ENCODE data around the gene CLCN6. TPM values are rescaled to one million over a fixed set of nuclear protein-coding genes. Genes with fewer than 3 reads are reported as not detected.

Gene CLCN6, protein sequence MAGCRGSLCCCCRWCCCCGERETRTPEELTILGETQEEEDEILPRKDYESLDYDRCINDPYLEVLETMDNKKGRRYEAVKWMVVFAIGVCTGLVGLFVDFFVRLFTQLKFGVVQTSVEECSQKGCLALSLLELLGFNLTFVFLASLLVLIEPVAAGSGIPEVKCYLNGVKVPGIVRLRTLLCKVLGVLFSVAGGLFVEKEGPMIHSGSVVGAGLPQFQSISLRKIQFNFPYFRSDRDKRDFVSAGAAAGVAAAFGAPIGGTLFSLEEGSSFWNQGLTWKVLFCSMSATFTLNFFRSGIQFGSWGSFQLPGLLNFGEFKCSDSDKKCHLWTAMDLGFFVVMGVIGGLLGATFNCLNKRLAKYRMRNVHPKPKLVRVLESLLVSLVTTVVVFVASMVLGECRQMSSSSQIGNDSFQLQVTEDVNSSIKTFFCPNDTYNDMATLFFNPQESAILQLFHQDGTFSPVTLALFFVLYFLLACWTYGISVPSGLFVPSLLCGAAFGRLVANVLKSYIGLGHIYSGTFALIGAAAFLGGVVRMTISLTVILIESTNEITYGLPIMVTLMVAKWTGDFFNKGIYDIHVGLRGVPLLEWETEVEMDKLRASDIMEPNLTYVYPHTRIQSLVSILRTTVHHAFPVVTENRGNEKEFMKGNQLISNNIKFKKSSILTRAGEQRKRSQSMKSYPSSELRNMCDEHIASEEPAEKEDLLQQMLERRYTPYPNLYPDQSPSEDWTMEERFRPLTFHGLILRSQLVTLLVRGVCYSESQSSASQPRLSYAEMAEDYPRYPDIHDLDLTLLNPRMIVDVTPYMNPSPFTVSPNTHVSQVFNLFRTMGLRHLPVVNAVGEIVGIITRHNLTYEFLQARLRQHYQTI
- total RNA-seq = 10 to 100 TPM; 12.0 to 29.2 (median 23.7) TPM
- polyA plus RNA-seq = 10 to 100 TPM; 17.8 to 28.2 (median 22.8) TPM
- long read RNA-seq, donor 1, full-length matches to known transcripts = 4 of 19 reads
- long read RNA-seq, donor 1, partial matches to known transcripts = 15 of 19 reads
- long read RNA-seq, donor 1, other reads (novel, unspliced or antisense) = 0 of 19 reads
- long read RNA-seq, donor 2, full-length matches to known transcripts = 1 of 1 reads
- long read RNA-seq, donor 2, partial matches to known transcripts = 0 of 1 reads
- long read RNA-seq, donor 2, other reads (novel, unspliced or antisense) = 0 of 1 reads
- long read RNA-seq, donor 3 = 0 reads
- long read RNA-seq, donor 4, partial matches to known transcripts = 5 of 6 reads
- long read RNA-seq, donor 4, other reads (novel, unspliced or antisense) = 1 of 6 reads
- long read RNA-seq, donor 5, full-length matches to known transcripts = 2 of 17 reads
- long read RNA-seq, donor 5, partial matches to known transcripts = 4 of 17 reads
- long read RNA-seq, donor 5, other reads (novel, unspliced or antisense) = 11 of 17 reads
- long read RNA-seq, donor 6, full-length matches to known transcripts = 2 of 8 reads
- long read RNA-seq, donor 6, partial matches to known transcripts = 5 of 8 reads
- long read RNA-seq, donor 6, other reads (novel, unspliced or antisense) = 1 of 8 reads
- long read RNA-seq, donor 7, partial matches to known transcripts = 13 of 13 reads
- long read RNA-seq, donor 7, other reads (novel, unspliced or antisense) = 0 of 13 reads
- long read RNA-seq, donor 8, full-length matches to known transcripts = 3 of 20 reads
- long read RNA-seq, donor 8, partial matches to known transcripts = 17 of 20 reads
- long read RNA-seq, donor 8, other reads (novel, unspliced or antisense) = 0 of 20 reads
- long read RNA-seq, donor 9, full-length matches to known transcripts = 2 of 2 reads
- long read RNA-seq, donor 9, partial matches to known transcripts = 0 of 2 reads
- long read RNA-seq, donor 9, other reads (novel, unspliced or antisense) = 0 of 2 reads
- long read RNA-seq, donor 10 = 0 reads

DNA sequence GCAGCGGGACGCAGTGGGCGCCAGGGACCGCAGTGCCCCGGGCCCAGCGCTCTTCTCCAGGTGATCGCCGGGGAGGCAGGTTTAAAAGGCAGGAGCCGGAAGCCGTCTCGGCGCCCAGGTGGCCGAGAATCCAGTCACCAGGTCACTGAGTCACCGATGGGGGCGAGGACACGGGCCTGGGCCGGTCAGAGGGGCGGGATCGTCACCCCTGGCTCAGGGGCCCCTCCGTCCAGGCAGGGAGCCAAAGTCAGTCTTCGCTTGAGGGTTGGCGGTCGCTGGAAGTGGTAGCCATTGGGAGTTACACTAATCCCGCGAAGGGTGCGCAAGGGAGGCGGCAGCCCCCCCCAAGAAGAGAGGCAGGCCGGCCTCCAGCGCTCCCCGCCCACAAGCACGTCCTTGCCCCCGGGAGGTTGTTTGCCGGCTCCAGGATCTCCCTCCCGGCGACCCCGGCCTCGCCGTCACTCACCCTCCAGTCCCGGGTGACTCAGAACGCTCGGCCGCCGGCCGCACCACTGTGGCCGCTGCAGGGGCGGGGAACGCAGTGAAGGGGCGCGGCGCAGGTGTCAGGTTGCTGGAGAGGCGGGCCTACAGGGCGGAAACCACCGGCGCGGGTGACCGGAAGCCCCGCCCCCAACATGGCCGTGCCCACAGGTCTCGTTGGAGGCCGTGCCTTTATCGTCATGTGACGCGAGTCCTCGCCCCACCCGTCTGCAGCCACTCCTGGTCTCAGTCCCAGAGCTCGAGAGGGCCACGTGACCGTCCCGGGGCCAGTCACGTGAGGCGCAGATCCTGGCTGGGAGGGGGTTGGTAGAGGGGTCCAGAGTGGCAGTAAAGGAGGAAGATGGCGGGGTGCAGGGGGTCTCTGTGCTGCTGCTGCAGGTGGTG, at the start of gene CLCN6, which contains the start of gene MTHFR:
TSS of gene CLCN6 (plus strand) at position 770 of the 885 bp plus-strand sequence. CDS start at position 842, 72 bp downstream.
TSS of gene MTHFR (minus strand) at position 543 of the 885 bp plus-strand sequence. CDS start 2,848 bp downstream, outside the sequence.
- Histone ChIP-seq H3K4me3 (peak within 1 kb of the TSS; percentile 63 to 83 (median 79)), H3K36me3 (replicated peaks in 1 of 2) (peaks cover 0 to 16% of the 10 kb centered on the region in 2 donors), H3K4me1 (replicated peaks in 1 of 2) (peaks cover 46 to 65% of the 10 kb centered on the region in 2 donors), H3K27ac (peak within 1 kb of the TSS; percentile 85 to 99 (median 98)), H3K27me3 (no peaks in the 10 kb centered on the region), H3K9me3 (replicated peaks in 1 of 3) (no peaks in the 10 kb centered on the region)
- 0 to 1% (median 0%) methylated on average over 17 to 72 of the region's 72 CpGs for WGBS, 4 donors
- DNase-seq = peak; percentile 100
- TF ChIP-seq, protein P1, sequence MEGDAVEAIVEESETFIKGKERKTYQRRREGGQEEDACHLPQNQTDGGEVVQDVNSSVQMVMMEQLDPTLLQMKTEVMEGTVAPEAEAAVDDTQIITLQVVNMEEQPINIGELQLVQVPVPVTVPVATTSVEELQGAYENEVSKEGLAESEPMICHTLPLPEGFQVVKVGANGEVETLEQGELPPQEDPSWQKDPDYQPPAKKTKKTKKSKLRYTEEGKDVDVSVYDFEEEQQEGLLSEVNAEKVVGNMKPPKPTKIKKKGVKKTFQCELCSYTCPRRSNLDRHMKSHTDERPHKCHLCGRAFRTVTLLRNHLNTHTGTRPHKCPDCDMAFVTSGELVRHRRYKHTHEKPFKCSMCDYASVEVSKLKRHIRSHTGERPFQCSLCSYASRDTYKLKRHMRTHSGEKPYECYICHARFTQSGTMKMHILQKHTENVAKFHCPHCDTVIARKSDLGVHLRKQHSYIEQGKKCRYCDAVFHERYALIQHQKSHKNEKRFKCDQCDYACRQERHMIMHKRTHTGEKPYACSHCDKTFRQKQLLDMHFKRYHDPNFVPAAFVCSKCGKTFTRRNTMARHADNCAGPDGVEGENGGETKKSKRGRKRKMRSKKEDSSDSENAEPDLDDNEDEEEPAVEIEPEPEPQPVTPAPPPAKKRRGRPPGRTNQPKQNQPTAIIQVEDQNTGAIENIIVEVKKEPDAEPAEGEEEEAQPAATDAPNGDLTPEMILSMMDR (IDR thresholded peaks at IDR 0.05) = no peak
- TF ChIP-seq POLR2A (IDR thresholded peaks at IDR 0.05) = peak; percentile 76 to 95
- intact Hi-C loops (cut with DNase I) = no loop called here

DNA sequence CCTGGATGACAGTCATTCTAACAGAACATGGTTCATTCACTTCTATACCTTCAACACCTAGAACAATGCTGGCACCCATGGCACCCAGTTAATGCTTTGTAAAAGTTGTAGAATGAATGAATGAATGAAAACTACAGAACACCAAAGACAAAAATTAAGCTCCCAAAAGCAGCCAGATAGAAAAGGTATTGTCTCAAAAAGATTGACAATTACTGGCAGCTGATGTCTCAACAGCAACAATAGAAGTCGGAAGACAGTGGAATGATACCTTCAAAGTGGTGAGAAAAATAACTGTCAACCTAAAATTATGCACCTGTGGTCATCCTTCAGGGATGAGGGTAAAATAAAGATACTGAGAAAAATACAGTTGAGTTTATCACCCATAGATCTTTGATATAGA, 48.9 kb upstream of the CLCN6 start:
- TF ChIP-seq, protein P1 (IDR thresholded peaks at IDR 0.05) = no peak
- no peak for TF ChIP-seq POLR2A (IDR thresholded peaks at IDR 0.05)
- DNase-seq = no peak
- peaks cover 6% of the 10 kb centered on the region for H3K27me3 ChIP-seq
- H3K9me3 ChIP-seq (replicated peaks in 1 of 3) = no peaks in the 10 kb centered on the region
- intact Hi-C loops (cut with DNase I) = no loop called here
- no peak overlapping the region for H3K4me3 ChIP-seq
- H3K27ac ChIP-seq = no peak overlapping the region
- no peaks in the 10 kb centered on the region for H3K36me3 ChIP-seq (replicated peaks in 1 of 2)
- H3K4me1 ChIP-seq (replicated peaks in 1 of 2) = no peaks in the 10 kb centered on the region
- 94 to 100% (median 97%) methylated on average over 1 of the region's 1 CpG for WGBS, 4 donors

DNA sequence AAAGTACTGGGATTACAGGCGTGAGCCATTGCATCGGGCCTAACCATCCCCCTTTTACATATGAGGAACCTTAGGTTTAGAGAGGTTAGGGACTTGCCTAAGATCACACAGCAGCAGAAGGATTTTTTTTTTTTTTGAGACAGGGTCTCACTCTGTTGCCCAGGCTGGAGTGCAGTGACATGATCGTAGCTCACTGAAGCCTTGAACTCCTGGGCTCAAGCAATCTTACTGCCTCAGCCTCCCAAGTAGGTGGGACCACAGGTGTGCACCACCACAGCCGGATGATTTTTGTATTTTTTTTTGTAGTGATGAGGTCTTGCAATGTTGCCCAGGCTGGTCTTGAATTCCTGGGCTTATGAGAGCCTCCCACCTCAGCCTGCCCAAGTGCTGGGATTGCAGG, 46.2 kb upstream of the CLCN6 start:
- no peaks in the 10 kb centered on the region for H3K4me1 ChIP-seq (replicated peaks in 1 of 2)
- H3K9me3 ChIP-seq (replicated peaks in 1 of 3) = no peaks in the 10 kb centered on the region
- H3K36me3 ChIP-seq (replicated peaks in 1 of 2) = no peaks in the 10 kb centered on the region
- intact Hi-C loops (cut with DNase I) = no loop called here
- H3K27me3 ChIP-seq = peaks cover 6% of the 10 kb centered on the region
- TF ChIP-seq, protein P1 (IDR thresholded peaks at IDR 0.05) = no peak
- no peak for TF ChIP-seq POLR2A (IDR thresholded peaks at IDR 0.05)
- WGBS, 4 donors = 78 to 87% (median 83%) methylated on average over 3 to 4 of the region's 4 CpGs
- DNase-seq = no peak
- H3K27ac ChIP-seq = no peak overlapping the region
- H3K4me3 ChIP-seq = no peak overlapping the region

All from adrenal gland (tissue), 19 donors.